Measurements from ENCODE around the gene TUBG1. TPM values are rescaled to one million over a fixed set of nuclear protein-coding genes. Genes with fewer than 3 reads are reported as not detected.

TUBG1 gene
- total and polyA plus RNA-seq, 2 of the 8 experiments (the other 6 are each of a cell fraction or from before 2014, with no cell fraction given) = 109 to 208 TPM

DNA sequence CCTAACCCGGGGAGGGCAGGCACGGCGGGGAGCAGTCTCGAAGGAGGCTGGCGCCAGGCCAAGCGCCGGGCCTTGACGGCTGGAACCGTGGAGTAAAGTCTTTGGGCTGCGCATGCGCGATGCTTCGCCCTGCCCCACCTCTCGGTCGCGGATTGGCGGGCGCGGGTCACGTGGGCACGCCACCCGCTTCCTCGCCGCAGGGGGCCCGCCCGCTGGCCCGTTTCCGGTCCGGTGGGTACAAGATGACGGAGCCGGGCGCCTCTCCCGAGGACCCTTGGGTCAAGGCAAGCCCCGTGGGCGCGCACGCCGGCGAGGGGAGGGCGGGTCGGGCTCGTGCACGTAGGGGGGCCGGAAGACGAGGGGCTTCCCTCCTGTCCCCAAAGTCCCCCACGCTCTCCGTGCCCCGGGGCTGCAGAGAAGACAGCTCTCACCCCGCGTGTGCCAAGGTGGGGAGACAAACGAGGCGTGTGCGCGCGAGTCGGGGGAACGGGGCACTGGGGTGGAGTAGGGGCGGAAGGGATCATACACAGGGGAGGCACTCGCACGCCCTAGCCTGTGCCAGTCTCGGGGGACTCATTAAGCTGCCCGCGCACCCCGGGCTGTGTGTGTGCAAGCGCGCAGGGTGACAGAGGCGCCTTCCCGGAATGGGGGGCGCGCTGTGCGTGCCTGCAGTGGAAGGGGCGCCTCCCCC lies 42.5 kb upstream of the TUBG1 start, which contains the start of gene MLX (continued):
- TF ChIP-seq FOSL1 (IDR thresholded peaks at IDR 0.05; ENCODE audit: insufficient read depth, low read depth, low read length) (no peak), SP2 (IDR thresholded peaks at IDR 0.05; ENCODE audit: low read length) (no peak), ZNF274 (IDR thresholded peaks at IDR 0.05; ENCODE audit: borderline replicate concordance, extremely low read depth, low read length) (no peak), RNF2 (IDR thresholded peaks at IDR 0.05; ENCODE audit: borderline replicate concordance, low read depth, low read length, missing control alignments, poor library complexity, severe bottlenecking) (no peak), KDM1A (IDR thresholded peaks at IDR 0.05; ENCODE audit: borderline replicate concordance, low read length) (no peak), CBX5 (IDR thresholded peaks at IDR 0.05; ENCODE audit: low read depth, low read length) (no peak), MAFK (IDR thresholded peaks at IDR 0.05; ENCODE audit: low read depth, low read length) (no peak), TBP (IDR thresholded peaks at IDR 0.05; ENCODE audit: low read depth, low read length) (no peak; the same call in 1 of the 2 replicates), POU5F1 (IDR thresholded peaks at IDR 0.05; ENCODE audit: low read depth, low read length) (no peak), SIN3A (conservative IDR thresholded peaks at IDR 0.05 in 1 of 2, IDR thresholded peaks at IDR 0.05 in 1 of 2; ENCODE audit: low read depth in 1 of 2, low read length in 2 of 2) (peak; percentile 29 to 54; a peak in 2 of 4 replicates), CHD1 (IDR thresholded peaks at IDR 0.05; ENCODE audit: low read depth, low read length) (no peak), CREB1 (IDR thresholded peaks at IDR 0.05) (peak; percentile 30; the same call in 1 of the 2 replicates), JUND (IDR thresholded peaks at IDR 0.05; ENCODE audit: low read length) (no peak), BACH1 (IDR thresholded peaks at IDR 0.05; ENCODE audit: low read length) (no peak), HDAC6 (IDR thresholded peaks at IDR 0.05; ENCODE audit: low read depth, low read length) (no peak), SIX5 (IDR thresholded peaks at IDR 0.05; ENCODE audit: low read depth, low read length) (no peak)
- TF ChIP-seq, protein P1, sequence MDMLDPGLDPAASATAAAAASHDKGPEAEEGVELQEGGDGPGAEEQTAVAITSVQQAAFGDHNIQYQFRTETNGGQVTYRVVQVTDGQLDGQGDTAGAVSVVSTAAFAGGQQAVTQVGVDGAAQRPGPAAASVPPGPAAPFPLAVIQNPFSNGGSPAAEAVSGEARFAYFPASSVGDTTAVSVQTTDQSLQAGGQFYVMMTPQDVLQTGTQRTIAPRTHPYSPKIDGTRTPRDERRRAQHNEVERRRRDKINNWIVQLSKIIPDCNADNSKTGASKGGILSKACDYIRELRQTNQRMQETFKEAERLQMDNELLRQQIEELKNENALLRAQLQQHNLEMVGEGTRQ (IDR thresholded peaks at IDR 0.05; ENCODE audit: low read length) = peak; percentile 98
- TF ChIP-seq, protein P2, sequence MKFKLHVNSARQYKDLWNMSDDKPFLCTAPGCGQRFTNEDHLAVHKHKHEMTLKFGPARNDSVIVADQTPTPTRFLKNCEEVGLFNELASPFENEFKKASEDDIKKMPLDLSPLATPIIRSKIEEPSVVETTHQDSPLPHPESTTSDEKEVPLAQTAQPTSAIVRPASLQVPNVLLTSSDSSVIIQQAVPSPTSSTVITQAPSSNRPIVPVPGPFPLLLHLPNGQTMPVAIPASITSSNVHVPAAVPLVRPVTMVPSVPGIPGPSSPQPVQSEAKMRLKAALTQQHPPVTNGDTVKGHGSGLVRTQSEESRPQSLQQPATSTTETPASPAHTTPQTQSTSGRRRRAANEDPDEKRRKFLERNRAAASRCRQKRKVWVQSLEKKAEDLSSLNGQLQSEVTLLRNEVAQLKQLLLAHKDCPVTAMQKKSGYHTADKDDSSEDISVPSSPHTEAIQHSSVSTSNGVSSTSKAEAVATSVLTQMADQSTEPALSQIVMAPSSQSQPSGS (IDR thresholded peaks at IDR 0.05; ENCODE audit: low read length) = no peak
- TF ChIP-seq, protein P3, sequence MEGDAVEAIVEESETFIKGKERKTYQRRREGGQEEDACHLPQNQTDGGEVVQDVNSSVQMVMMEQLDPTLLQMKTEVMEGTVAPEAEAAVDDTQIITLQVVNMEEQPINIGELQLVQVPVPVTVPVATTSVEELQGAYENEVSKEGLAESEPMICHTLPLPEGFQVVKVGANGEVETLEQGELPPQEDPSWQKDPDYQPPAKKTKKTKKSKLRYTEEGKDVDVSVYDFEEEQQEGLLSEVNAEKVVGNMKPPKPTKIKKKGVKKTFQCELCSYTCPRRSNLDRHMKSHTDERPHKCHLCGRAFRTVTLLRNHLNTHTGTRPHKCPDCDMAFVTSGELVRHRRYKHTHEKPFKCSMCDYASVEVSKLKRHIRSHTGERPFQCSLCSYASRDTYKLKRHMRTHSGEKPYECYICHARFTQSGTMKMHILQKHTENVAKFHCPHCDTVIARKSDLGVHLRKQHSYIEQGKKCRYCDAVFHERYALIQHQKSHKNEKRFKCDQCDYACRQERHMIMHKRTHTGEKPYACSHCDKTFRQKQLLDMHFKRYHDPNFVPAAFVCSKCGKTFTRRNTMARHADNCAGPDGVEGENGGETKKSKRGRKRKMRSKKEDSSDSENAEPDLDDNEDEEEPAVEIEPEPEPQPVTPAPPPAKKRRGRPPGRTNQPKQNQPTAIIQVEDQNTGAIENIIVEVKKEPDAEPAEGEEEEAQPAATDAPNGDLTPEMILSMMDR (IDR thresholded peaks at IDR 0.05; ENCODE audit: control extremely low read depth in 1 of 3, insufficient read depth in 1 of 3, low read depth in 1 of 3, low read length in 3 of 3) = no peak

All from H1 (cell line).